Mammary epithelial cell (primary cell): Measurements from ENCODE around the gene CCNI.

Source experiments
- CTCF ChIP-seq, 2 donors: IDR thresholded peaks in 1 of 2; conservative IDR thresholded peaks in 1 of 2; 2 replicates each; pipeline ENCODE4 v1.5.1; 2011 to 2012; ENCODE audit warnings: inconsistent platforms in 2 of 2, low read length in 2 of 2, mild to moderate bottlenecking in 2 of 2, control low read depth in 1 of 2, low read depth in 1 of 2; ENCODE audit not compliant: insufficient read depth in 1 of 2; ENCODE audit errors: extremely low read depth in 1 of 2
- EZH2 ChIP-seq: IDR thresholded peaks from 2 replicates; pipeline ENCODE4 v1.6.1; 2012; ENCODE audit warnings: low read length, inconsistent platforms, borderline replicate concordance

GRCh38 chr4:77002321-77003107 is 73.3 kb downstream of the CCNI start:
- TF ChIP-seq EZH2: no peak
- TF ChIP-seq CTCF (conservative IDR thresholded peaks at IDR 0.05 in 1 of 2, IDR thresholded peaks at IDR 0.05 in 1 of 2; ENCODE audit: extremely low read depth in 1 of 2, insufficient read depth in 1 of 2, low read depth in 1 of 2, low read length in 2 of 2): no peak
